HepG2 (cell line): ENCODE results near the gene SPTAN1. TPM values are rescaled to one million over a fixed set of nuclear protein-coding genes. Genes with fewer than 3 reads are reported as not detected.

Experiments used
- FOXJ3 ChIP-seq: sonication (generic); formaldehyde crosslinking; IDR thresholded peaks from 2 replicates; pipeline ENCODE4 v1.4.0; 2020; ENCODE audit warnings: missing genetic modification reagents, mild to moderate bottlenecking, borderline replicate concordance
- MAZ ChIP-seq, 2 experiments: sonication (generic) in 1 of 2; formaldehyde crosslinking in 1 of 2; IDR thresholded peaks; 2 replicates each; pipeline versions ENCODE4 v1.5.0 to v1.6.1; 2012 to 2020; ENCODE audit warnings: low read depth in 2 of 2, mild to moderate bottlenecking in 2 of 2, borderline replicate concordance in 1 of 2, improper control_type of control experiment in 1 of 2, low read length in 1 of 2, missing genetic modification reagents in 1 of 2, moderate library complexity in 1 of 2
- PRPF4 ChIP-seq: fragments of 200-400 bp; formaldehyde crosslinking; IDR thresholded peaks from 2 replicates; pipeline ENCODE4 v1.6.1; 2016; ENCODE audit warnings: low read length, low read depth; ENCODE audit not compliant: poor library complexity, severe bottlenecking
- PTBP1 ChIP-seq: fragments of 200-400 bp; formaldehyde crosslinking; IDR thresholded peaks from 2 replicates; pipeline ENCODE4 v1.6.1; 2018; ENCODE audit warnings: low read length, low read depth; ENCODE audit not compliant: poor library complexity, severe bottlenecking
- ZBTB44 ChIP-seq: sonication (generic); formaldehyde crosslinking; IDR thresholded peaks from 2 replicates; pipeline ENCODE4 v1.4.0; 2020; ENCODE audit warnings: missing genetic modification reagents
- ZNF260 ChIP-seq: sonication (generic); formaldehyde crosslinking; IDR thresholded peaks from 2 replicates; pipeline ENCODE4 v1.4.0; 2020; ENCODE audit warnings: missing genetic modification reagents, low read depth, mild to moderate bottlenecking, borderline replicate concordance
- ZNF567 ChIP-seq: sonication (generic); formaldehyde crosslinking; IDR thresholded peaks from 2 replicates; pipeline ENCODE4 v1.8.1; 2023; ENCODE audit warnings: mild to moderate bottlenecking, missing genetic modification reagents, borderline replicate concordance
- ZNF598 ChIP-seq: sonication (generic); formaldehyde crosslinking; IDR thresholded peaks from 2 replicates; pipeline ENCODE4 v1.5.1; 2020; ENCODE audit warnings: mild to moderate bottlenecking, missing genetic modification reagents, borderline replicate concordance
- ZNF674 ChIP-seq: sonication (generic); formaldehyde crosslinking; IDR thresholded peaks from 2 replicates; pipeline ENCODE4 v1.5.0; 2020; ENCODE audit warnings: low read depth, mild to moderate bottlenecking, missing genetic modification reagents
- polyA plus RNA-seq, 8 experiments: library from polyadenylated mRNA; depleted of rRNA in 3 of 8; stranded (reverse) in 7 of 8; unstranded in 1 of 8; fragments of >200 nt; fragmentation: Illumina TruSeq in 4 of 8; extraction: Trizol in 4 of 8; gene quantifications; 2 replicates each; pipeline versions ENCODE4 v1.2.1 to v1.2.3, GENCODE V29; 2011 to 2016; ENCODE audit warnings: low read depth in 4 of 8, missing spikeins in 1 of 8, mixed read lengths in 1 of 8; ENCODE audit not compliant: insufficient read depth in 1 of 8
- total RNA-seq, 5 experiments: library from RNA; depleted of rRNA; stranded (reverse); fragments of >200 nt; fragmentation: Illumina TruSeq; extraction: Trizol; gene quantifications; 2 replicates each; pipeline ENCODE4 v1.2.3, GENCODE V29; 2016; ENCODE audit warnings: low read depth in 1 of 5
- TF ChIP-seq, protein P1 (sequence below): sonication (generic); formaldehyde crosslinking; IDR thresholded peaks from 2 replicates; pipeline ENCODE4 v1.8.1; 2023; ENCODE audit warnings: mild to moderate bottlenecking, missing genetic modification reagents
- TF ChIP-seq, protein P2 (sequence below): sonication (generic); formaldehyde crosslinking; IDR thresholded peaks from 2 replicates; pipeline ENCODE4 v1.9.0; 2022; ENCODE audit warnings: low read depth, missing genetic modification reagents
- TF ChIP-seq, protein P3 (sequence below): sonication (generic); formaldehyde crosslinking; IDR thresholded peaks from 2 replicates; pipeline ENCODE4 v1.4.0; 2020; ENCODE audit warnings: missing genetic modification reagents
- TF ChIP-seq, protein P4 (sequence below): sonication (generic); formaldehyde crosslinking; IDR thresholded peaks from 2 replicates; pipeline ENCODE4 v1.5.0; 2020; ENCODE audit warnings: missing genetic modification reagents, mild to moderate bottlenecking, borderline replicate concordance
- TF ChIP-seq, protein P5 (sequence below): sonication (generic); formaldehyde crosslinking; IDR thresholded peaks from 2 replicates; pipeline ENCODE4 v1.4.0; 2020; ENCODE audit warnings: mild to moderate bottlenecking, missing genetic modification reagents, borderline replicate concordance

Gene SPTAN1
- total and polyA plus RNA-seq, 2 of the 13 experiments (the other 11 are each of a cell fraction or from before 2014, with no cell fraction given), result 106 to 111 TPM

GRCh38 chr9:128603697-128604096 is 51.3 kb downstream of the SPTAN1 start (continued):
- no peak for TF ChIP-seq PTBP1
- TF ChIP-seq ZNF598 (CRISPR knock-in tag), result no peak
- TF ChIP-seq ZNF260 (CRISPR knock-in tag), result no peak
- TF ChIP-seq, protein P1, sequence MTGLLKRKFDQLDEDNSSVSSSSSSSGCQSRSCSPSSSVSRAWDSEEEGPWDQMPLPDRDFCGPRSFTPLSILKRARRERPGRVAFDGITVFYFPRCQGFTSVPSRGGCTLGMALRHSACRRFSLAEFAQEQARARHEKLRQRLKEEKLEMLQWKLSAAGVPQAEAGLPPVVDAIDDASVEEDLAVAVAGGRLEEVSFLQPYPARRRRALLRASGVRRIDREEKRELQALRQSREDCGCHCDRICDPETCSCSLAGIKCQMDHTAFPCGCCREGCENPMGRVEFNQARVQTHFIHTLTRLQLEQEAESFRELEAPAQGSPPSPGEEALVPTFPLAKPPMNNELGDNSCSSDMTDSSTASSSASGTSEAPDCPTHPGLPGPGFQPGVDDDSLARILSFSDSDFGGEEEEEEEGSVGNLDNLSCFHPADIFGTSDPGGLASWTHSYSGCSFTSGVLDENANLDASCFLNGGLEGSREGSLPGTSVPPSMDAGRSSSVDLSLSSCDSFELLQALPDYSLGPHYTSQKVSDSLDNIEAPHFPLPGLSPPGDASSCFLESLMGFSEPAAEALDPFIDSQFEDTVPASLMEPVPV (CRISPR knock-in tag), result no peak
- TF ChIP-seq ZNF674, result no peak
- TF ChIP-seq, protein P2, sequence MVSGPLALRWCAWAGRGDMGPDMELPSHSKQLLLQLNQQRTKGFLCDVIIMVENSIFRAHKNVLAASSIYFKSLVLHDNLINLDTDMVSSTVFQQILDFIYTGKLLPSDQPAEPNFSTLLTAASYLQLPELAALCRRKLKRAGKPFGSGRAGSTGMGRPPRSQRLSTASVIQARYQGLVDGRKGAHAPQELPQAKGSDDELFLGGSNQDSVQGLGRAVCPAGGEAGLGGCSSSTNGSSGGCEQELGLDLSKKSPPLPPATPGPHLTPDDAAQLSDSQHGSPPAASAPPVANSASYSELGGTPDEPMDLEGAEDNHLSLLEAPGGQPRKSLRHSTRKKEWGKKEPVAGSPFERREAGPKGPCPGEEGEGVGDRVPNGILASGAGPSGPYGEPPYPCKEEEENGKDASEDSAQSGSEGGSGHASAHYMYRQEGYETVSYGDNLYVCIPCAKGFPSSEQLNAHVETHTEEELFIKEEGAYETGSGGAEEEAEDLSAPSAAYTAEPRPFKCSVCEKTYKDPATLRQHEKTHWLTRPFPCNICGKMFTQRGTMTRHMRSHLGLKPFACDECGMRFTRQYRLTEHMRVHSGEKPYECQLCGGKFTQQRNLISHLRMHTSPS (CRISPR knock-in tag), result no peak
- TF ChIP-seq MAZ (IDR thresholded peaks at IDR 0.05; ENCODE audit: borderline replicate concordance, low read depth, low read length), result no peak
- no peak for TF ChIP-seq MAZ (CRISPR knock-in tag; IDR thresholded peaks at IDR 0.05; ENCODE audit: low read depth)
- TF ChIP-seq, protein P3, sequence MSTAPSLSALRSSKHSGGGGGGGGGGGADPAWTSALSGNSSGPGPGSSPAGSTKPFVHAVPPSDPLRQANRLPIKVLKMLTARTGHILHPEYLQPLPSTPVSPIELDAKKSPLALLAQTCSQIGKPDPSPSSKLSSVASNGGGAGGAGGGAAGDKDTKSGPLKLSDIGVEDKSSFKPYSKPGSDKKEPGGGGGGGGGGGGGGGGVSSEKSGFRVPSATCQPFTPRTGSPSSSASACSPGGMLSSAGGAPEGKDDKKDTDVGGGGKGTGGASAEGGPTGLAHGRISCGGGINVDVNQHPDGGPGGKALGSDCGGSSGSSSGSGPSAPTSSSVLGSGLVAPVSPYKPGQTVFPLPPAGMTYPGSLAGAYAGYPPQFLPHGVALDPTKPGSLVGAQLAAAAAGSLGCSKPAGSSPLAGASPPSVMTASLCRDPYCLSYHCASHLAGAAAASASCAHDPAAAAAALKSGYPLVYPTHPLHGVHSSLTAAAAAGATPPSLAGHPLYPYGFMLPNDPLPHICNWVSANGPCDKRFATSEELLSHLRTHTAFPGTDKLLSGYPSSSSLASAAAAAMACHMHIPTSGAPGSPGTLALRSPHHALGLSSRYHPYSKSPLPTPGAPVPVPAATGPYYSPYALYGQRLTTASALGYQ (CRISPR knock-in tag), result no peak
- TF ChIP-seq ZNF567 (CRISPR knock-in tag), result no peak
- TF ChIP-seq, protein P4, sequence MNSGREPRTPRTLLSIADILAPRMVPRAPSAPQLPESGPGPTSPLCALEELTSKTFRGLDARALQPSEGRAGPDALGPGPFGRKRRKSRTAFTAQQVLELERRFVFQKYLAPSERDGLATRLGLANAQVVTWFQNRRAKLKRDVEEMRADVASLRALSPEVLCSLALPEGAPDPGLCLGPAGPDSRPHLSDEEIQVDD, result no peak
- TF ChIP-seq, protein P5, sequence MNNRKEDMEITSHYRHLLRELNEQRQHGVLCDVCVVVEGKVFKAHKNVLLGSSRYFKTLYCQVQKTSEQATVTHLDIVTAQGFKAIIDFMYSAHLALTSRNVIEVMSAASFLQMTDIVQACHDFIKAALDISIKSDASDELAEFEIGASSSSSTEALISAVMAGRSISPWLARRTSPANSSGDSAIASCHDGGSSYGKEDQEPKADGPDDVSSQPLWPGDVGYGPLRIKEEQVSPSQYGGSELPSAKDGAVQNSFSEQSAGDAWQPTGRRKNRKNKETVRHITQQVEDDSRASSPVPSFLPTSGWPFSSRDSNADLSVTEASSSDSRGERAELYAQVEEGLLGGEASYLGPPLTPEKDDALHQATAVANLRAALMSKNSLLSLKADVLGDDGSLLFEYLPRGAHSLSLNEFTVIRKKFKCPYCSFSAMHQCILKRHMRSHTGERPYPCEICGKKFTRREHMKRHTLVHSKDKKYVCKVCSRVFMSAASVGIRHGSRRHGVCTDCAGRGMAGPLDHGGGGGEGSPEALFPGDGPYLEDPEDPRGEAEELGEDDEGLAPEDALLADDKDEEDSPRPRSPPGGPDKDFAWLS (CRISPR knock-in tag), result no peak
- TF ChIP-seq ZBTB44 (CRISPR knock-in tag), result no peak
- no peak for TF ChIP-seq PRPF4
- TF ChIP-seq FOXJ3 (CRISPR knock-in tag), result no peak
